ENCODE measurements around the gene RAPGEF1.

GRCh38 chr9:131673068-131673467 lies 66.8 kb downstream of the RAPGEF1 start:
- no peak for TF ChIP-seq CTCF (IDR thresholded peaks at IDR 0.05)
- TF ChIP-seq POLR2A (IDR thresholded peaks at IDR 0.05): no peak
